ENCODE data around the gene CD55.

DNA sequence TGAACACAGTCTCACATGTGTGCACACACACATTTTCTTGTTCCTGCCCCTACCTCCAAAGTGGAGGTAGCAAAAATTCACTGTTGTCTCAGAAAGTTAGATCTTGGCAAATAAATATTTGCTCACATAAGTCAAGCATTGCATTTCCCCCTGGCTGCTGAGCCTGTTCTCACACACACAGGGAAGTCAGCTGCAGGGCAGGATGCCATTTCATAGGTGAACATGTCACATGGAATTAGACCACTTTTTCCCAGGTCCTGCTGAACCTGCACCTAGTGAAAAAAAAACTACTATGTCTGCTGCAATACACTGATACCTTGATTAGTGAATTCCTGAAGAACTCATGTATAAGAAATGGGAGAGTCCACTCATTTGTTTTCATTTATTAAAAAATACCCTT lies 5.3 kb upstream of the CD55 start:
- TF ChIP-seq, protein P1, sequence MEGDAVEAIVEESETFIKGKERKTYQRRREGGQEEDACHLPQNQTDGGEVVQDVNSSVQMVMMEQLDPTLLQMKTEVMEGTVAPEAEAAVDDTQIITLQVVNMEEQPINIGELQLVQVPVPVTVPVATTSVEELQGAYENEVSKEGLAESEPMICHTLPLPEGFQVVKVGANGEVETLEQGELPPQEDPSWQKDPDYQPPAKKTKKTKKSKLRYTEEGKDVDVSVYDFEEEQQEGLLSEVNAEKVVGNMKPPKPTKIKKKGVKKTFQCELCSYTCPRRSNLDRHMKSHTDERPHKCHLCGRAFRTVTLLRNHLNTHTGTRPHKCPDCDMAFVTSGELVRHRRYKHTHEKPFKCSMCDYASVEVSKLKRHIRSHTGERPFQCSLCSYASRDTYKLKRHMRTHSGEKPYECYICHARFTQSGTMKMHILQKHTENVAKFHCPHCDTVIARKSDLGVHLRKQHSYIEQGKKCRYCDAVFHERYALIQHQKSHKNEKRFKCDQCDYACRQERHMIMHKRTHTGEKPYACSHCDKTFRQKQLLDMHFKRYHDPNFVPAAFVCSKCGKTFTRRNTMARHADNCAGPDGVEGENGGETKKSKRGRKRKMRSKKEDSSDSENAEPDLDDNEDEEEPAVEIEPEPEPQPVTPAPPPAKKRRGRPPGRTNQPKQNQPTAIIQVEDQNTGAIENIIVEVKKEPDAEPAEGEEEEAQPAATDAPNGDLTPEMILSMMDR (IDR thresholded peaks at IDR 0.05; ENCODE audit: poor library complexity, severe bottlenecking): no peak
- TF ChIP-seq EZH2 (IDR thresholded peaks at IDR 0.05; ENCODE audit: borderline replicate concordance, insufficient read depth, low read length, poor library complexity, severe bottlenecking): no peak
- TF ChIP-seq, protein P2, sequence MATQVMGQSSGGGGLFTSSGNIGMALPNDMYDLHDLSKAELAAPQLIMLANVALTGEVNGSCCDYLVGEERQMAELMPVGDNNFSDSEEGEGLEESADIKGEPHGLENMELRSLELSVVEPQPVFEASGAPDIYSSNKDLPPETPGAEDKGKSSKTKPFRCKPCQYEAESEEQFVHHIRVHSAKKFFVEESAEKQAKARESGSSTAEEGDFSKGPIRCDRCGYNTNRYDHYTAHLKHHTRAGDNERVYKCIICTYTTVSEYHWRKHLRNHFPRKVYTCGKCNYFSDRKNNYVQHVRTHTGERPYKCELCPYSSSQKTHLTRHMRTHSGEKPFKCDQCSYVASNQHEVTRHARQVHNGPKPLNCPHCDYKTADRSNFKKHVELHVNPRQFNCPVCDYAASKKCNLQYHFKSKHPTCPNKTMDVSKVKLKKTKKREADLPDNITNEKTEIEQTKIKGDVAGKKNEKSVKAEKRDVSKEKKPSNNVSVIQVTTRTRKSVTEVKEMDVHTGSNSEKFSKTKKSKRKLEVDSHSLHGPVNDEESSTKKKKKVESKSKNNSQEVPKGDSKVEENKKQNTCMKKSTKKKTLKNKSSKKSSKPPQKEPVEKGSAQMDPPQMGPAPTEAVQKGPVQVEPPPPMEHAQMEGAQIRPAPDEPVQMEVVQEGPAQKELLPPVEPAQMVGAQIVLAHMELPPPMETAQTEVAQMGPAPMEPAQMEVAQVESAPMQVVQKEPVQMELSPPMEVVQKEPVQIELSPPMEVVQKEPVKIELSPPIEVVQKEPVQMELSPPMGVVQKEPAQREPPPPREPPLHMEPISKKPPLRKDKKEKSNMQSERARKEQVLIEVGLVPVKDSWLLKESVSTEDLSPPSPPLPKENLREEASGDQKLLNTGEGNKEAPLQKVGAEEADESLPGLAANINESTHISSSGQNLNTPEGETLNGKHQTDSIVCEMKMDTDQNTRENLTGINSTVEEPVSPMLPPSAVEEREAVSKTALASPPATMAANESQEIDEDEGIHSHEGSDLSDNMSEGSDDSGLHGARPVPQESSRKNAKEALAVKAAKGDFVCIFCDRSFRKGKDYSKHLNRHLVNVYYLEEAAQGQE (IDR thresholded peaks at IDR 0.05; ENCODE audit: borderline replicate concordance): no peak

All from neural cell (in vitro differentiated cells).